HG03045 (cell line): ENCODE measurements around the gene NSD2.
A peak's percentile ranks its signal among the peaks of the same experiment; 100 is the strongest.
"Not testable (repeated sequence)": the region's sequence is repeated elsewhere in the genome, so short reads cannot be mapped to it uniquely, and the experiment has no call there.

ENCODE experiments used
- ATAC-seq: cut with Tn5 transposase; IDR thresholded peaks from one replicate; pipeline ENCODE4 v1.9.1; 2021; ENCODE audit warnings: mild to moderate bottlenecking, moderate library complexity; ENCODE audit not compliant: unreplicated experiment

The NSD2 gene

DNA sequence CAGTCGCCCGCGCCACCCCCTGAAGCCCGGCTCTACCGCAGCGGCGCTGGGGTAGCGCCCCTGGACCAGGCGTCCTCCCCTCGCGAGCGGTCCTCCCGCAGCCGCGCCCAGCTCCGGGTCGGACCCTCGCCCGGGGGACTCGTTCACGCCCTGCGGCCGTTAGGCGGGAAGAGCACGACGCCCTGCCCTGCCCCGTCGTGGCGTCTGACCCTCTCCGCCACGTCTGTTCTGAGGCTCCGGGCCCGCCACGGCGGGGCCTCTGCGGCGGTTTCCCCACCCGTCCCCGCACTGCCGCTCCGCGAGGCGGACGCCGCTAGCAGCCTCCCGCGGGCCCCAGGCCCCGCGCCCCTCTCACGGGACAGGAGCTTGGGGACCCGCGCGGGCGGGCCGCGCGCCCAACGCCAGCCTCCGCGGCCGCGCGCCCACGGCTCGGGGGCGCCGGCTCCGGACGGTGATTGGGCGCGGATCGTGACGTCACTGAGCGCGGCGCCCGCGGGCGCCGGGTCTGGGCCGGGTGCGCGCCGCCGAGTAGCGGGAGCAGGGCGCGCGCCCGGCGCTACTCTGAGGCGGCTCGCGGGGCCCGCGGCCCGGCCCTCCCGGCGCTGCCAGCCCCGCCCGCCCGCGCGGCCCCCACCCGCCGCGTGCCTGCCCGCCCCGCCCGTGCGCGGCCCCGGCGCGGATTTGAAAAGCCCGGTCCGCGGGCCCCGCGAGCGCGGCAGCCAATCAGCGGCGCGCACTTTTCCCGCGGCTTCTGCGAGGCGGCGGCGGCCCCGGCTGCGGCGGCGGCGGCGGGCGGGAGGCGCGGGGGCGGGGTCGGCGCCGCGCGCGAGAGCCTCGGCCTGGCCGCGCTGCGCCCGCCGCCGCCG, at the start of gene NSD2:
TSS of gene NSD2 (plus strand) at position 816 of the 866 bp plus-strand sequence. CDS start 29,262 bp downstream, outside the sequence.
- peak; percentile 63 for ATAC-seq

DNA sequence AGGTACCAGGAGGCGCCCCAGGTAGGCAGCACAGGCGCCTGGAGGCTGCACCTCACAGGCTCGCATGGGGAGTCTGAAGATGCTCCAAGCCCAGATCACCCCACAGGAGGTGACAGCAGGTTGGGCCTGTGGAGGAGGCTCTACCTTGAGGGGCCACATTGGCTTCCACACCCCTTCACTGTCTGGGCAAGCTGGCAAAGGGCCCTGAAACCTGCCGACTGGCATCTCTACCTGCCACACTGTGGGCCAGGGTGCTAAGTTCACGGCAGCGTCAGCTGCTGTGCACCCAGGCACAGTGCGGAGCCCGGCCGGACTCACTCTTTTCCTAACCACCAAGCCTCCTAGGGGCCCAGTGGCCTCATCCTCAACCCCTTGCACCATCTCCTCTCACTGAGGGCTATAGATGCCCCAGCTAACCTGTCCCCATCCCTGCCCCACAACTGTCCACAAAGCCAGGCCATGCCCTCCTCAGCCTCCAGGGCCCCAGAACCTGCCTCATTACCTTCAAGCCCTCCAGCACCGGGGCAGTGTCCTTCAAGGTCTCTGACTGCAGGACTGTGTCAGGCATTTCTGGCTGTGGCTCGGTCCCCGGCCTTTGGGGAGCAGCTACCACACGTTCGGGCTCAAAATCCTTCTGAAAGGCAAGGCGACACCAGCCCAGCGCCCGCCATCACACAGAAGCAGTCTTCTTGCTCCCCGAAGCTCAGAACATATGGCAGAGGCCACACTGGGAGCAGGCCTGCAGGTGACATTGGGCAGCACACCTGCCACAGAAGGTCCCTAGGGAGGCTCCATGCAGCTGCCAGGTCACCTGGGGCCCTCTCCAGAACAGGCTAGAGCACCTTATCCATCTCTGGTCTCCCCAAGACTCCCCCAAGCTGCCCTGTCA, 49.3 kb upstream of the NSD2 start:
- no peak for ATAC-seq

DNA sequence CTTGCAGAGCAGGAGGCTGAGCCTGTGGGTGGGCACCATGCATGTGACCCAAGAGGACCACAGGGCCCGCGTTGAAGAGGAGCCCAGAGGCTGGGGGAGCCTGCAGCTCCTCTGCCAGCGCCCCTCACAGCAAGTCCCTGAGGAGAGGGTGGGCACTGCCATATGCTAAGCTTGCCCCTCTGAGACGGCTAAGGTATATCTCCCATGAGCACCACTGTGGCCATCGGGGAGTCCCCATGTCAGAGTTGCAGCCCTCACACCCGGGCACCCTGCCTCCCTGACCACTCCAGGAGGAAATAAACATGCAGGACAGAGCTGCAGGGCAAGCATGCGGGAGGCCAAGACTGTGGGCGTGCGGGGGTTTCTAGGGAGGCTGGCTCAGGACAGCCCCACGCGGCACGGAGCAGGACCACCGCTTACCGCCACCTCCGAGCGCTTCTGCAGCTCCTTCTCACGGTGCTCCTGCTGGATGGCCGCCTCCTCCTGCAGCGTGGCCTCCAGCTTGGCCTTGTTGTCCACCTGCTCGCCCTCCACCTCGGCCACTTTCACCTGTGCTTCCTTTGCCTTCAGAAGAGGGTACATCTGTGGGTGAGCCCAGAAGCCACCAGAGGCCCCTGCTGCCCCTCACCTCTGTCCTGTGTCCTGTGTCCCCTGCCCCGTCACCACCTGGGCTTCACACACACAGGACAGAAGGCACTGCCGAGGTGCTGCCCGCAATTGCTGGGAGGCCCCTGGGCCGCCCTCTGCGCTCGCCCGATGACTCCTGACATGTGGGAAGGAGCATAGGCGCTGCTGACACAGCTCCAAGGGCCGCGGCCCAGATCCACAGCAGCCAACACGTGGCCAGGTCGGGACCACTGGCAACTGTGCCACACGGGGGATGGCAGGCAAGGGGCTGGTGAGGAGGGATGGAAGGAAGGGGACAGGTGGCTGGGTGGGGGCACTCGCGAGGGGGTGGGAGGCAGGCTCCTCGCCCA, 48.3 kb upstream of the NSD2 start:
- ATAC-seq = no peak

- ATAC-seq = no peak
These were observed 47.7 kb upstream of the NSD2 start for GRCh38 chr4:1823545-1823932.

DNA sequence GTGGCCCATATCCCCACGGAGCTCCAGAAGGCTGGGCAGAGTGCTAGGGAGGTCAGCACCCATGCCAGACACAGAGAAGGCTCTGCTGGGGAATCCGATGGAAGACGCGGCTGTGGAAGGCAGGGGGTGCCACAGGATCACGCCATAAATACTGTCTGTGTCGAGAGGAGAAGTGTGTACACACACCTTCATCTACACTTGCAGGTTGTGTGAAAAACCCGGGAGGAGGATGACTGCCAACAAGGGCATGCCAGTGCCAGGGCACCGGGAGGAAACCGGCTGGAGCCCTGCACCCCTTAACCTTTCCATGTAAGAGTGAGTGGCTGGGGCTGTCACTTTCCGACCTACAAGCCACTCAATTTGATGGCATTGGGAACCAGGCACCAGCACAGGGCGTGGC, 46.4 kb upstream of the NSD2 start:
- ATAC-seq = no peak

GRCh38 chr4:1825326-1825725, 45.9 kb upstream of the NSD2 start:
- ATAC-seq = no peak

GRCh38 chr4:1826531-1827350, 44.5 kb upstream of the NSD2 start:
- no peak for ATAC-seq

GRCh38 chr4:1830234-1830633, 41.0 kb upstream of the NSD2 start:
- ATAC-seq = no peak

DNA sequence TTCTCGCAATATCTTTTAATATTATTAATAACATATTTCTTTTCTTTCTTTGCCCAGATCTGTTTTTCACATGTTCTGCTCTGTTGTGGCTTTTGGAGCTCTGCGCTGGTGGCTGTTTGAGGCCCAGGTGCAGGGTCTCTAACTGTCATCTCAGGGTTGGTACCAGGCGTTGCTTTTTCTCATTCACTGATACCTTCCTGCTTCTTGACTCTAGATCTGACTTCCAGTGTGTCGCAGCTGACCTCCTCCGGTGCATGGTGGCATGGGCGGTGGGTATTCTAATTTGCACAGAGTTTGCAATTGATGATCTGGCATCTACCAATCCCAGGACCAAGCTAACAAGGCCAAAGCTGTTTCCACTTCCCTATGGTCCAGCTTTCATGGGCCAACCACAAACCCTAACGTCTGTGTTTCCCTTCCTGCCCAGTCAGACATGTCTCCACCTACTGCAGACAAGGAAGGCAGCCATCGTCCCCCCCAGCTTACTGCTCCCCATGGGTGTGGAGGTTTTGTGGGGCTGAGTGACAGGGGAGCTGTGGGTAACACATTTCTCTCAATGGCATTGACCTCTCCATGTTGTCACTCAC, 40.5 kb upstream of the NSD2 start:
- ATAC-seq = no peak

DNA sequence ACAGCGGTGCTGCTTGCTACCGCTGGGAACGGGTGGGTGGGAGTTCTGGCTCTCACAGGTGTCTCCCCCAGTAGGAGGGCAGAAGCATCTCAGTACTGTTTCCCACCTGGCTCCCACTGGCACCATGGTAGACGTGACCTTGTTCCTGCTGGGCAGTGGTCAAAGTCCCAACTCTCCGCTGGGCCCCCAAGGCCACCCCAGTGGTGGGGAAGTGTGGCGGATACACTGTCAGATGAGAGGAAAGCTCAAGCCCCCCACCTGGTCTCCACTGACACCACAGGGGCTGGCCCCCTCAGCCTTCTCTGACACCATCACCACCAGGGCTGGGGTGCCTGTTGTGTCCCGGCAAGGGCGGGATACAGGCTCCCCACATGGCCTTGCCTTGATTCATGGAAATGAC, 39.9 kb upstream of the NSD2 start:
- ATAC-seq = no peak

DNA sequence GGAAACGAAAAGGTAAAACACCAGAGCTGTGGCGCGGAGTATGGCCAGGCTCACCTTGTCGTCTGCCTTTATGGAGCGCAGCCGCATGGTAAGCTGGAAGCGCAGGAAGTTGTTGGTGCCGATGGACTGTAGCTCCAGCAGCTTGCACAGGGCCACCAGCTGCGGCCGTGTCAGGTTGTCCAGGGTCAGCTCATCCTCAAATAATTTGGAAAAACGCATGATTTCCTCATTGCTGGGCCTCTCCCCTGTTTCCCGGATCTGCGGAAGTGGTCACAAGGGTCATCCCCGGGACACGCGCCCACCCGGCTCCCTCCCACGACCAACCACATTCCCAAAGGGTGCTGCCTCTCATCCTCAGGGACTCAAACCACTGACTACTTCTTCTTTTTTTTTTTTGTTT, 38.5 kb upstream of the NSD2 start:
- ATAC-seq = no peak

DNA sequence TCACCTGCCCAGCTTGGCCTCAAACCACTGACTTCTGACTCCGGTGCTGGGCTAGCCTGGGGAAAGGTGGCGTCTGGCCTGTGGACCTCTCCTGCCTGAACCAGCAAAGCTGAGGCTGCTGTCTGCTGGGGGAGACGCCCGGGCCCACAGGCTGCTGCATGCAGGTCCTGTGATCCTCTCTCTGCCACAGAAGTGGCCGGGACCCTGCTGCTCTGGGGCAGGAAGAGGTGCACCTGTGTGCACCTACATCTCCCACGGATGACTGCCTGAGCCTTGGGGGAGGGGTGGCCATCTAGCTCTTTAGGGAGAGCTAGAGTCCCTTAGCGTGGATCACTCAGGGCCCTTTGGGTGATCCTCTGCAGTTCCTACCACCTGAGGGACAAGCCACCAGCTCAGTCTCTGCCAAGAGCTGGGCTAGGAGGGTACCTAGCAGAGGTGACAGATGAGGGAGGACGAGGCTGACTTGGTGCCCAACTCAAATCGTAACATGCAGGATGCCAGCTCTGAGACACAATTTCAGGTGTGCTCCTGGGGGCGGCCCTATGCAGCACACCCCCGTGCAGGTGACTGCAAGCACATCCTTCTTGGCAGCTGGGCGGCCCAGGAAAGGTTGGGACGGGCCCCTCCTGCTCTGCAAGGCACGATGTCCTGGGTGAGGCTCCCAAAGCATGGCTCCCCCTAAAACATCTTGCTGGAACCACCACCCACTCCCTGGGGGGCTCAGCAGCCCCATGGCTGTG, 37.7 kb upstream of the NSD2 start:
- ATAC-seq = no peak

GRCh38 chr4:1834047-1834775, 37.0 kb upstream of the NSD2 start:
- no peak for ATAC-seq

- ATAC-seq = not testable (repeated sequence)
These were observed 35.4 kb upstream of the NSD2 start for GRCh38 chr4:1835836-1836235.

GRCh38 chr4:1836650-1837049, 34.5 kb upstream of the NSD2 start:
- no peak for ATAC-seq

GRCh38 chr4:1837069-1837468, 34.1 kb upstream of the NSD2 start:
- no peak for ATAC-seq

DNA sequence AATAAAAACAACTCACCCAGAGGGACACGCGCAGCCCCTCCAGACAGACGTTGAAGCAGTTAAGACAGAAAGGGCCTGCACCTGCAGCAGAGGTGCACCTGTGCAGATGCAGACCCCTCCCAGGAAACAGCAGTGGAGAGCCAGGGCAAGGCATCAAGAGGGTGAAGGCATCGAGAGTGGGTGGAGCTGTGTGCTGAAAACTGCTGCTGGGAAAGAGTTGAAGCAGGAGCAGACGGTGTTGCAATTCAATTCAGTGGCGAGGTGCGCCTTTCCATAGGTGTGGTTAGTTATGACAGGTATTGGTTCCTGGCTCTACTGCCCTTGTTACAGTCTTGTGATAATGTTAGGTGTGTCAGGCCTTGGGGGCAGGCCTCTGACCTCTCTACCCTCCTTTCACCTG, 31.9 kb upstream of the NSD2 start:
- no peak for ATAC-seq

- no peak for ATAC-seq
These were observed 29.8 kb upstream of the NSD2 start for GRCh38 chr4:1841201-1841886.
